Keratinocyte (primary cell): ENCODE results near the gene BCO2. TPM values are rescaled to one million over a fixed set of nuclear protein-coding genes. Genes with fewer than 3 reads are reported as not detected.

Experiments used
- DNase-seq: peaks from one replicate; pipeline ENCODE4 v3.0.0-alpha.2; 2011; ENCODE audit warnings: low read depth, missing footprints, low spot score
- FAIRE-seq: peaks from 2 replicates; lab custom pipeline; 2011; peaks lifted over from hg19 to GRCh38; lab: Jason Lieb, UNC
- H2AFZ ChIP-seq: 2 replicates; pipeline ENCODE4 v1.6.0; 2012; ENCODE audit warnings: low read length, control low read depth, inconsistent platforms; ENCODE audit not compliant: control insufficient read depth
- H3K27ac ChIP-seq: 2 replicates; pipeline ENCODE4 v1.5.1; 2011; ENCODE audit warnings: low read length; ENCODE audit not compliant: control insufficient read depth, insufficient read depth
- H3K27me3 ChIP-seq: 3 replicates; pipeline ENCODE4 v1.6.0; 2011; ENCODE audit warnings: low read length; ENCODE audit not compliant: control insufficient read depth, insufficient read depth; ENCODE audit errors: extremely low read depth
- H3K36me3 ChIP-seq, 2 experiments: 2 replicates in 1 of 2; 3 replicates in 1 of 2; pipeline ENCODE4 v1.5.1; 2011; ENCODE audit warnings: low read length in 2 of 2, mild to moderate bottlenecking in 1 of 2; ENCODE audit not compliant: control insufficient read depth in 2 of 2, insufficient read depth in 2 of 2; ENCODE audit errors: extremely low read depth in 1 of 2
- H3K4me1 ChIP-seq: 3 replicates; pipeline ENCODE4 v1.5.1; 2011; ENCODE audit warnings: low read length; ENCODE audit not compliant: control insufficient read depth, insufficient read depth; ENCODE audit errors: extremely low read depth
- H3K4me2 ChIP-seq: 3 replicates; pipeline ENCODE4 v1.6.0; 2011; ENCODE audit warnings: low read depth, low read length; ENCODE audit not compliant: control insufficient read depth, insufficient read depth; ENCODE audit errors: extremely low read depth
- H3K4me3 ChIP-seq, 3 experiments: fragments of 200-600 bp in 1 of 3; sonication (generic) in 1 of 3; 2 replicates in 2 of 3; 3 replicates in 1 of 3; pipeline ENCODE4 v1.5.1; 2011 to 2016; ENCODE audit warnings: low read length in 3 of 3, mild to moderate bottlenecking in 3 of 3, control low read depth in 2 of 3, inconsistent platforms in 1 of 3, low read depth in 1 of 3, mixed read lengths in 1 of 3, mixed run types in 1 of 3, moderate library complexity in 1 of 3; ENCODE audit not compliant: control insufficient read depth in 2 of 3, insufficient read depth in 2 of 3; ENCODE audit errors: extremely low read depth in 1 of 3
- H3K79me2 ChIP-seq: 2 replicates; pipeline ENCODE4 v1.6.0; 2012; ENCODE audit warnings: low read length; ENCODE audit not compliant: control insufficient read depth, insufficient read depth
- H3K9ac ChIP-seq: 3 replicates; pipeline ENCODE4 v1.6.0; 2011; ENCODE audit warnings: low read length; ENCODE audit not compliant: control insufficient read depth, insufficient read depth; ENCODE audit errors: extremely low read depth
- H3K9me1 ChIP-seq: 3 replicates; pipeline ENCODE4 v1.6.0; 2011; ENCODE audit warnings: low read length; ENCODE audit not compliant: control insufficient read depth, insufficient read depth; ENCODE audit errors: extremely low read depth
- H3K9me3 ChIP-seq: 2 replicates; pipeline ENCODE4 v1.5.1; 2012; ENCODE audit warnings: low read depth, low read length; ENCODE audit not compliant: control insufficient read depth
- H4K20me1 ChIP-seq: 3 replicates; pipeline ENCODE4 v1.6.0; 2011; ENCODE audit warnings: low read length; ENCODE audit not compliant: control insufficient read depth, insufficient read depth; ENCODE audit errors: extremely low read depth
- EZH2 ChIP-seq: IDR thresholded peaks from one replicate; pipeline ENCODE4 v1.6.1; 2012; ENCODE audit warnings: inconsistent platforms, mild to moderate bottlenecking, low read length, moderate library complexity
- dilution Hi-C: fragments of 300-500 bp; cut with MboI; formaldehyde crosslinking; loops from one replicate; pipeline ENCODE4 v1.7.0; 2020; ENCODE audit warnings: low sequenced_read_pairs; ENCODE audit not compliant: extremely low pct_ligation_motif_present
- polyA plus RNA-seq, 5 experiments: library from polyadenylated mRNA; depleted of rRNA in 3 of 5; stranded (reverse) in 3 of 5; stranded (forward) in 1 of 5; unstranded in 1 of 5; fragments of >200 nt; gene quantifications; 1 replicate in 1 of 5; 2 replicates in 3 of 5; 3 replicates in 1 of 5; pipeline versions ENCODE4 v1.2.1 to v1.2.3, GENCODE V29; 2011 to 2012; ENCODE audit warnings: missing spikeins in 2 of 5, low read depth in 1 of 5, low replicate concordance in 1 of 5
- TF ChIP-seq, protein P1 (sequence below), 3 experiments: IDR thresholded peaks in 1 of 3; conservative IDR thresholded peaks in 1 of 3; optimal IDR thresholded peaks in 1 of 3; 2 replicates in 2 of 3; 3 replicates in 1 of 3; pipeline versions ENCODE3 to v1.5.1; 2011; ENCODE audit warnings: low read length in 3 of 3, mild to moderate bottlenecking in 3 of 3, moderate library complexity in 2 of 3, control low read depth in 1 of 3, inconsistent platforms in 1 of 3; ENCODE audit not compliant: insufficient read depth in 2 of 3; ENCODE audit errors: extremely low read depth in 1 of 3

BCO2 gene
- polyA plus RNA-seq, 1 donor (not counting 4 experiments of a cell fraction or from before 2014, with no cell fraction given): 0.37 TPM

DNA sequence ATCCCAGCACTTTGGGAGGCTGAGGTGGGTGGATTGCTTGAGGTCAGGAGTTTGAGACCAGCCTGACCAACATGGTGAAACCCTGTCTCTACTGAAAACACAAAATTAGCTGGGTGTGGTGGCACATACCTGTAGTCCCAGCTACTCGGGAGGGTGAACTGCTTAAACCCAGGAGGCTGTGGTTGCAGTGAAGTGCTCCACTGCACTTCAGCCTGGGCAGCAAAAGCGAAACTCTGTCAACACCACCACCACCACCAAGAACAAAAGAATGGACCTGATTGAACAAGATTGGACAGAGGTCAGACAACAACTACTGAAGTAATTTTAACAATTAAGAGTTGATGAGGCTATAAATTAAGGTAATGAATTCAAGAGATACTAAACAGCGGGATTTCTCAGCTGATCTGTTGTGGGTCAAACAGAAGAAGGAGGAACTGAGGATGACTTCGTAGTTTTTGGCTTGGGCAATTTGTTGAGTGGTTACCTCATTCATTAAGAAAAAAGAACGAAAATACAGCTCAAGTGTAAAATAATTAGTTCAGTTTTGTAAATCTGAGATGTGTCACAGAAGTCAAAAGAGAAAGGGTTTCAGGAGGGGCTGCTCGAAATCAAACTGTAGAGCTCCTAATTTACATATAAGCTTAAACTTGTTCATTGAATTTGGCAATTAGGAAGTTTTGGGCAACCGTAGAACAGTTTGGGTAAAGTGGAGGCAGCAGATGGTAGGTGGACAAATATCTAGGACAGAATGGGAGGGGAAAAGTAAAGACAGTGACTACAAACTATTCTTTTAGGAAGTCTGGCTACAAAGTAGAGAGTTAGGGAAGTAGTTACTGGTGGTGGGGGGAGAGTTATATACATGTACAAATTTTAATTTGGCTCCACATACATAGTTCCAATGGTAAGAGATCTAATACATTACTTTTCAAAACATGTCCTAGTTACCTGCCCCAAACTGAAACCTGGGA is 15.9 kb upstream of the BCO2 start:
- TF ChIP-seq EZH2: no peak
- TF ChIP-seq, protein P1, sequence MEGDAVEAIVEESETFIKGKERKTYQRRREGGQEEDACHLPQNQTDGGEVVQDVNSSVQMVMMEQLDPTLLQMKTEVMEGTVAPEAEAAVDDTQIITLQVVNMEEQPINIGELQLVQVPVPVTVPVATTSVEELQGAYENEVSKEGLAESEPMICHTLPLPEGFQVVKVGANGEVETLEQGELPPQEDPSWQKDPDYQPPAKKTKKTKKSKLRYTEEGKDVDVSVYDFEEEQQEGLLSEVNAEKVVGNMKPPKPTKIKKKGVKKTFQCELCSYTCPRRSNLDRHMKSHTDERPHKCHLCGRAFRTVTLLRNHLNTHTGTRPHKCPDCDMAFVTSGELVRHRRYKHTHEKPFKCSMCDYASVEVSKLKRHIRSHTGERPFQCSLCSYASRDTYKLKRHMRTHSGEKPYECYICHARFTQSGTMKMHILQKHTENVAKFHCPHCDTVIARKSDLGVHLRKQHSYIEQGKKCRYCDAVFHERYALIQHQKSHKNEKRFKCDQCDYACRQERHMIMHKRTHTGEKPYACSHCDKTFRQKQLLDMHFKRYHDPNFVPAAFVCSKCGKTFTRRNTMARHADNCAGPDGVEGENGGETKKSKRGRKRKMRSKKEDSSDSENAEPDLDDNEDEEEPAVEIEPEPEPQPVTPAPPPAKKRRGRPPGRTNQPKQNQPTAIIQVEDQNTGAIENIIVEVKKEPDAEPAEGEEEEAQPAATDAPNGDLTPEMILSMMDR (optimal IDR thresholded peaks at IDR 0.05 in 1 of 3, IDR thresholded peaks at IDR 0.05 in 1 of 3, conservative IDR thresholded peaks at IDR 0.05 in 1 of 3; ENCODE audit: extremely low read depth in 1 of 3, insufficient read depth in 2 of 3, low read length in 3 of 3): no peak
- Histone ChIP-seq H3K4me2 (peak overlapping the region; percentile 94), H3K36me3 (peaks cover 6 to 13% of the 10 kb centered on the region in 2 experiments), H3K4me1 (peaks cover 60% of the 10 kb centered on the region), H3K9me3 (no peaks in the 10 kb centered on the region), H4K20me1 (no peaks in the 10 kb centered on the region), H3K27me3 (no peaks in the 10 kb centered on the region), H3K79me2 (peaks cover 67% of the 10 kb centered on the region), H3K9me1 (peaks cover 2% of the 10 kb centered on the region), H2AFZ (no peak overlapping the region), H3K27ac (peak overlapping the region; percentile 96), H3K4me3 (peak overlapping the region; percentile 28 to 92 (median 64)), H3K9ac (peak overlapping the region; percentile 30)
- DNase-seq (no peak), FAIRE-seq (peak; percentile 17)
- dilution Hi-C loops: no loop called here

DNA sequence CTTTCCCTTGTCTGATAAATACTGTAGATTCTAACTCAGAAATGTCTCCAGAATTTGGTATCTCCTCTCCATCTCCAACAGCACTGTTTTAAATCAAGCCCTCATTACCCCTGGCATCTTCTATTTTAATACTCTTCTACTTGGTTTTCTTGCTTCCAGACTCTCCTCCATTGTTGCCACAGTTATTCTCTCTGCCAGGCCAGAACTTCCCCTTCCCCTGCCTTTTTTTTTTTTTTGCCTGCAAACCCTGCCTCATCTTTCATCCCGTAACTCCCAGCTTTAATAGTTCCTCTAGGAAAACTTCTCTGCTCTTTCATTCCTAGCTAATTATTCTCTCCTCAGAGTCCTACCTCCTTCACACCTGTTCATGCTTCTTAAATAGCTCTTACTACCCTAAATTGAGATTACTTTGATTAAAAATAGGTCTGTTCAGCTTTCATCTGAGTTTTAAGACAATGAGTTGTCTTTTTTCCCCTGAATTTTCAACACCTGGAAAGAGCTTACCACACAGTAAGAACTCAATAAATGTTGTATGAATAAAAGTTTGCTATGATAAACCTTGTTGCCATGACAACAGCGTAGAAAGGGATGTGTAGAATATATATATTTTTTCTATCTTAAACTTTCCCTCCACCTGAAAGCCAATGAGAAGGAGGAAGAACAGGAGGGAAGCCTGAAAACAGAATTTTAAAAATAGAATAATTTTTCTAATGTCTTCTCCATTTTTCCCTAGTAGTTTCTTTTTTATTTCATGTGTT is 15.0 kb upstream of the BCO2 start:
- Histone ChIP-seq H3K27me3 (no peaks in the 10 kb centered on the region), H3K36me3 (peaks cover 1 to 6% of the 10 kb centered on the region in 2 experiments), H3K4me2 (peak overlapping the region; percentile 94), H3K4me1 (peaks cover 62% of the 10 kb centered on the region), H2AFZ (no peak overlapping the region), H3K9me3 (no peaks in the 10 kb centered on the region), H4K20me1 (no peaks in the 10 kb centered on the region), H3K79me2 (peaks cover 59% of the 10 kb centered on the region), H3K27ac (peak overlapping the region; percentile 96), H3K9ac (peak overlapping the region; percentile 93), H3K4me3 (peak overlapping the region; percentile 28 to 92 (median 64)), H3K9me1 (peaks cover under 1% of the 10 kb centered on the region)
- no peak for TF ChIP-seq EZH2
- TF ChIP-seq, protein P1 (optimal IDR thresholded peaks at IDR 0.05 in 1 of 3, IDR thresholded peaks at IDR 0.05 in 1 of 3, conservative IDR thresholded peaks at IDR 0.05 in 1 of 3; ENCODE audit: extremely low read depth in 1 of 3, insufficient read depth in 2 of 3, low read length in 3 of 3): no peak
- FAIRE-seq (no peak), DNase-seq (no peak)
- dilution Hi-C loops: no loop called here
